Esophagus squamous epithelium (tissue), 4 donors: Measurements from ENCODE around the gene TXNDC2.

ENCODE experiments used
- CTCF ChIP-seq, 6 experiments: fragments of 450-650 bp in 4 of 6; fragments of 200-600 bp in 2 of 6; sonication (generic) in 2 of 6; IDR thresholded peaks; one replicate each; pipeline ENCODE4 v1.5.1; 2016 to 2019; ENCODE audit warnings: antibody characterized with exemption in 6 of 6, mild to moderate bottlenecking in 4 of 6, moderate library complexity in 4 of 6
- POLR2A ChIP-seq, 4 donors: fragments of 450-650 bp; IDR thresholded peaks; one replicate each; pipeline ENCODE4 v1.6.1; 2017; ENCODE audit warnings: antibody characterized with exemption in 4 of 4, mild to moderate bottlenecking in 4 of 4, moderate library complexity in 3 of 4

- no peak for TF ChIP-seq CTCF (IDR thresholded peaks at IDR 0.05)
- TF ChIP-seq POLR2A (IDR thresholded peaks at IDR 0.05) = no peak
Measured at GRCh38 chr18:9845256-9845655, 40.5 kb upstream of the TXNDC2 start.
